ENCODE results near the gene MRPL19. TPM values are rescaled to one million over a fixed set of nuclear protein-coding genes. Genes with fewer than 3 reads are reported as not detected.

The MRPL19 gene
- total RNA-seq, 1 donor from 2014 or later = 24.0 TPM

Small RNAs within 50 kb of the gene (small RNA-seq; reads per million reads assigned to genes)
- gene RF00012 = not detected

Other genes with a start within 250 kb of the MRPL19 start
- 6.3 TPM for gene EVA1A, start 85.8 kb upstream of the MRPL19 start, total RNA-seq
- 14.1 TPM for gene GCFC2, start 64.1 kb downstream of the MRPL19 start, total RNA-seq